GM12878 (cell line): Measurements from ENCODE around the gene SOCS1. TPM values are rescaled to one million over a fixed set of nuclear protein-coding genes. Genes with fewer than 3 reads are reported as not detected.

Source experiments
- BACH1 ChIP-seq: fragments of 450-650 bp; IDR thresholded peaks from 2 replicates; pipeline ENCODE4 v1.6.1; 2017; ENCODE audit warnings: mild to moderate bottlenecking, borderline replicate concordance
- BCL11A ChIP-seq: IDR thresholded peaks from 2 replicates; pipeline ENCODE4 v1.6.1; 2011; ENCODE audit warnings: low read depth, low read length
- BHLHE40 ChIP-seq, 2 experiments: fragments of 450-650 bp in 1 of 2; IDR thresholded peaks; 2 replicates each; pipeline ENCODE4 v1.6.1; 2011 to 2017; ENCODE audit warnings: low read depth in 2 of 2, borderline replicate concordance in 1 of 2, improper control_type of control experiment in 1 of 2, low read length in 1 of 2, mild to moderate bottlenecking in 1 of 2
- CBFB ChIP-seq: IDR thresholded peaks from 2 replicates; pipeline ENCODE4 v1.6.1; 2016; ENCODE audit warnings: antibody characterized with exemption, low read depth
- CHD4 ChIP-seq: fragments of 200-600 bp; sonication (generic); IDR thresholded peaks from 2 replicates; pipeline ENCODE4 v1.6.1; 2016; ENCODE audit warnings: mild to moderate bottlenecking
- HDGF ChIP-seq: fragments of 450-650 bp; IDR thresholded peaks from 2 replicates; pipeline ENCODE4 v1.6.1; 2016; ENCODE audit warnings: antibody characterized with exemption
- IKZF1 ChIP-seq: fragments of 450-650 bp; conservative IDR thresholded peaks from 2 replicates; pipeline ENCODE4 v1.6.1; 2017; ENCODE audit warnings: antibody characterized with exemption, mild to moderate bottlenecking
- IKZF2 ChIP-seq, 2 experiments: fragments of 450-650 bp; IDR thresholded peaks; 2 replicates each; pipeline ENCODE4 v1.6.1; 2017; ENCODE audit warnings: mild to moderate bottlenecking in 2 of 2, moderate library complexity in 2 of 2
- IRF4 ChIP-seq: IDR thresholded peaks from 2 replicates; pipeline ENCODE4 v1.6.1; 2011; ENCODE audit warnings: low read depth, low read length
- KLF5 ChIP-seq: fragments of 450-650 bp; IDR thresholded peaks from 2 replicates; pipeline ENCODE4 v1.6.1; 2014; ENCODE audit warnings: mild to moderate bottlenecking; ENCODE audit not compliant: partially characterized antibody
- MEF2B ChIP-seq: fragments of 450-650 bp; IDR thresholded peaks from 2 replicates; pipeline ENCODE4 v1.6.1; 2018; ENCODE audit warnings: mild to moderate bottlenecking, moderate library complexity; ENCODE audit not compliant: partially characterized antibody, poor library complexity, severe bottlenecking
- MYB ChIP-seq: fragments of 150-350 bp; IDR thresholded peaks from 2 replicates; pipeline ENCODE4 v1.6.1; 2014; ENCODE audit warnings: mild to moderate bottlenecking, low read depth, low read length, borderline replicate concordance
- NBN ChIP-seq: fragments of 450-650 bp; IDR thresholded peaks from 2 replicates; pipeline ENCODE4 v1.6.1; 2016
- NFYB ChIP-seq: IDR thresholded peaks from 2 replicates; pipeline ENCODE4 v1.6.1; 2011; ENCODE audit warnings: low read depth, mild to moderate bottlenecking, low read length, improper control_type of control experiment, moderate library complexity; ENCODE audit not compliant: insufficient read depth
- NR2C1 ChIP-seq: fragments of 450-650 bp; IDR thresholded peaks from 2 replicates; pipeline ENCODE4 v1.6.1; 2017; ENCODE audit warnings: antibody characterized with exemption, mild to moderate bottlenecking, moderate library complexity
- RFX5 ChIP-seq: IDR thresholded peaks from 2 replicates; pipeline ENCODE4 v1.6.1; 2011; ENCODE audit warnings: low read depth, low read length, improper control_type of control experiment
- SMAD5 ChIP-seq: IDR thresholded peaks from 2 replicates; pipeline ENCODE4 v1.6.1; 2016; ENCODE audit warnings: antibody characterized with exemption, low read depth
- STAT1 ChIP-seq: fragments of 450-650 bp; conservative IDR thresholded peaks from 2 replicates; pipeline ENCODE4 v1.6.1; 2014; ENCODE audit warnings: antibody characterized with exemption, mild to moderate bottlenecking
- STAT3 ChIP-seq: IDR thresholded peaks from 2 replicates; pipeline ENCODE4 v1.6.1; 2011; ENCODE audit warnings: low read depth, low read length, improper control_type of control experiment
- TCF7 ChIP-seq: IDR thresholded peaks from 2 replicates; pipeline ENCODE4 v1.6.1; 2014; ENCODE audit warnings: antibody characterized with exemption, borderline replicate concordance
- YY1 ChIP-seq: IDR thresholded peaks from 2 replicates; pipeline ENCODE4 v1.6.1; 2011; ENCODE audit warnings: low read depth, mild to moderate bottlenecking, low read length
- ZBED1 ChIP-seq: IDR thresholded peaks from 2 replicates; pipeline ENCODE4 v1.6.1; 2016; ENCODE audit warnings: borderline replicate concordance
- ZNF217 ChIP-seq: fragments of 450-650 bp; IDR thresholded peaks from 2 replicates; pipeline ENCODE4 v1.6.1; 2017; ENCODE audit warnings: antibody characterized with exemption, mild to moderate bottlenecking
- ZNF622 ChIP-seq: fragments of 450-650 bp; IDR thresholded peaks from 2 replicates; pipeline ENCODE4 v1.6.1; 2017; ENCODE audit warnings: mild to moderate bottlenecking, inconsistent platforms
- polyA plus RNA-seq, 11 experiments: library from polyadenylated mRNA; depleted of rRNA in 4 of 11; unstranded in 6 of 11; stranded (reverse) in 5 of 11; fragments of >200 nt; fragmentation: Nextera tagmentation in 4 of 11; fragmentation: Illumina TruSeq in 1 of 11; extraction: Ambion mirVana in 4 of 11; extraction: Trizol in 1 of 11; gene quantifications; 1 replicate in 1 of 11; 2 replicates in 10 of 11; pipeline versions ENCODE4 v1.2.1 to v1.2.3, GENCODE V29; 2011 to 2016; ENCODE audit warnings: inconsistent platforms in 2 of 11, missing spikeins in 2 of 11, low read depth in 1 of 11
- total RNA-seq, 4 experiments: library from RNA; depleted of rRNA in 3 of 4; stranded (reverse); fragments of >200 nt in 3 of 4; fragmentation: Illumina TruSeq in 1 of 4; extraction: Trizol in 1 of 4; gene quantifications; 2 replicates each; pipeline versions ENCODE4 v1.2.1 to v1.2.3, GENCODE V29; 2013 to 2021
- TF ChIP-seq, protein P1 (sequence below): fragments of 450-650 bp; IDR thresholded peaks from 2 replicates; pipeline ENCODE4 v1.6.1; 2017; ENCODE audit warnings: mild to moderate bottlenecking
- TF ChIP-seq, protein P2 (sequence below): IDR thresholded peaks from 2 replicates; pipeline ENCODE4 v1.6.1; 2011; ENCODE audit warnings: low read depth, mild to moderate bottlenecking, low read length, moderate library complexity, borderline replicate concordance; ENCODE audit errors: extremely low read depth
- TF ChIP-seq, protein P3 (sequence below): IDR thresholded peaks from 2 replicates; pipeline ENCODE4 v1.6.1; 2011; ENCODE audit warnings: borderline replicate concordance, low read depth, mild to moderate bottlenecking, moderate library complexity, low read length; ENCODE audit not compliant: insufficient read depth, poor library complexity, severe bottlenecking

Gene SOCS1
- total and polyA plus RNA-seq, 10 of the 15 experiments (the other 5 are each of a cell fraction or from before 2014, with no cell fraction given) = 0.42 to 39.8 (median 11.2) TPM

DNA sequence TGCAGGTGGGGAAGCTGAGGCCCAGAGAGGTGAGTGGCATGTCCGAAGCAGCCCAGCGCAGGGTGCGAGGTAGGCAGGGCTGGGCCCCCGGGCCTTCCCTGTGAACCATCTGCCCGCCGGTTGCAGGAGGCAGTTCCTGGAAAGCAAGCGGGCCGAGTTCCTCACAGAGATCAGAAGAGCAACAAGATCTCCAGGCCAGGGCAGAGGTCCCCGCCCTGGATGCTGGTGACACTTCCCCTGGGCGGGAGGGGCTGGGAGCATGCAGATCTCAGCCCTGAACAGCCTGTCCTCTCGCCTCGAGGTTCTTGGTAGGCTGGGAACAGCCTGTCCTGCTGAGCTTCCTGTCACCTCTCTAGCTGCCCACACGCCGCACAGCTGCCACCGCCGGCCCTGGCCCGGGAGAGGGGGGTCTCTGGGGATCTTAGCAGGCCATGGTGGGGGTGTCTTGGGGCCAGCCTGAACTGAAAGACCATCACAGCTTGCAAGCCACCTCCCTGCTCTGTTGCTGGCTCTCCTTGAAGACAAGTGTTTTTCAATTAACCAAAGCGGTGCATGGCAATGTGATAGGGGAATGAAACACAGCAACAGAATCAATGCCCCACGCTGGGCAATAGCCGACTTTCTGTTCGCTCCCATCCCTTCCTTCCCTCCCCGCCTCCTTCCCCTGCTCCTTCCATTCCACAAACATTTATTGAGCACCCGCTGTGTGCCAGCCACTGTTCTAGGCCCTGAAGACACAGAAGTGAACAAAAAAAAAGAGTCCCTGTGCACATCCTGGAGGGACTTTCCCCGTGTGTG, 31.7 kb downstream of the SOCS1 start (continued):
- TF ChIP-seq, protein P1, sequence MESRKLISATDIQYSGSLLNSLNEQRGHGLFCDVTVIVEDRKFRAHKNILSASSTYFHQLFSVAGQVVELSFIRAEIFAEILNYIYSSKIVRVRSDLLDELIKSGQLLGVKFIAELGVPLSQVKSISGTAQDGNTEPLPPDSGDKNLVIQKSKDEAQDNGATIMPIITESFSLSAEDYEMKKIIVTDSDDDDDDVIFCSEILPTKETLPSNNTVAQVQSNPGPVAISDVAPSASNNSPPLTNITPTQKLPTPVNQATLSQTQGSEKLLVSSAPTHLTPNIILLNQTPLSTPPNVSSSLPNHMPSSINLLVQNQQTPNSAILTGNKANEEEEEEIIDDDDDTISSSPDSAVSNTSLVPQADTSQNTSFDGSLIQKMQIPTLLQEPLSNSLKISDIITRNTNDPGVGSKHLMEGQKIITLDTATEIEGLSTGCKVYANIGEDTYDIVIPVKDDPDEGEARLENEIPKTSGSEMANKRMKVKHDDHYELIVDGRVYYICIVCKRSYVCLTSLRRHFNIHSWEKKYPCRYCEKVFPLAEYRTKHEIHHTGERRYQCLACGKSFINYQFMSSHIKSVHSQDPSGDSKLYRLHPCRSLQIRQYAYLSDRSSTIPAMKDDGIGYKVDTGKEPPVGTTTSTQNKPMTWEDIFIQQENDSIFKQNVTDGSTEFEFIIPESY = no peak
- TF ChIP-seq, protein P2, sequence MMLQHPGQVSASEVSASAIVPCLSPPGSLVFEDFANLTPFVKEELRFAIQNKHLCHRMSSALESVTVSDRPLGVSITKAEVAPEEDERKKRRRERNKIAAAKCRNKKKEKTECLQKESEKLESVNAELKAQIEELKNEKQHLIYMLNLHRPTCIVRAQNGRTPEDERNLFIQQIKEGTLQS = no peak
- 0 out of 2 replicates have a peak, but pooled peaks have one; percentile 13 for TF ChIP-seq NFYB
- no peak for TF ChIP-seq ZNF622
- TF ChIP-seq STAT3 = no peak
- TF ChIP-seq HDGF = no peak
- peak; percentile 34; the same call in 1 of the 2 replicates for TF ChIP-seq NBN
- TF ChIP-seq SMAD5 = no peak
- no peak for TF ChIP-seq MYB
- TF ChIP-seq RFX5 = peak; percentile 46; the same call in 1 of the 2 replicates
- TF ChIP-seq IKZF2 (IDR thresholded peaks at IDR 0.05) = peak in 1 of 2 experiments; percentile 3; a peak in 1 of 4 replicates
- TF ChIP-seq CBFB = peak; percentile 41; the same call in 1 of the 2 replicates
- TF ChIP-seq YY1 = no peak
- TF ChIP-seq ZBED1 = no peak
- no peak; the same call in 1 of the 2 replicates for TF ChIP-seq BACH1
- no peak for TF ChIP-seq KLF5
- peak in 1 of 2 experiments; percentile 27; a peak in 1 of 4 replicates for TF ChIP-seq BHLHE40 (IDR thresholded peaks at IDR 0.05; ENCODE audit: borderline replicate concordance in 1 of 2, low read depth in 2 of 2, low read length in 1 of 2)
- TF ChIP-seq BCL11A = no peak
- no peak for TF ChIP-seq ZNF217
- TF ChIP-seq MEF2B = peak; percentile 60
- TF ChIP-seq IRF4 = no peak
- no peak for TF ChIP-seq TCF7
- no peak for TF ChIP-seq CHD4
- no peak for TF ChIP-seq NR2C1
- TF ChIP-seq STAT1 = no peak
- TF ChIP-seq, protein P3, sequence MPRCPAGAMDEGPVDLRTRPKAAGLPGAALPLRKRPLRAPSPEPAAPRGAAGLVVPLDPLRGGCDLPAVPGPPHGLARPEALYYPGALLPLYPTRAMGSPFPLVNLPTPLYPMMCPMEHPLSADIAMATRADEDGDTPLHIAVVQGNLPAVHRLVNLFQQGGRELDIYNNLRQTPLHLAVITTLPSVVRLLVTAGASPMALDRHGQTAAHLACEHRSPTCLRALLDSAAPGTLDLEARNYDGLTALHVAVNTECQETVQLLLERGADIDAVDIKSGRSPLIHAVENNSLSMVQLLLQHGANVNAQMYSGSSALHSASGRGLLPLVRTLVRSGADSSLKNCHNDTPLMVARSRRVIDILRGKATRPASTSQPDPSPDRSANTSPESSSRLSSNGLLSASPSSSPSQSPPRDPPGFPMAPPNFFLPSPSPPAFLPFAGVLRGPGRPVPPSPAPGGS = peak; percentile 28
- TF ChIP-seq IKZF1 = no peak
